ENCODE measurements around the gene RCE1.

GRCh38 chr11:66881927-66882452 is 38.7 kb downstream of the RCE1 start:
- no peak for TF ChIP-seq CTCF (conservative IDR thresholded peaks at IDR 0.05)
- no peak for TF ChIP-seq ZFX (IDR thresholded peaks at IDR 0.05)

Measured in C4-2B (cell line).